Neural cell (in vitro differentiated cells): ENCODE measurements around the gene ANXA9. TPM values are rescaled to one million over a fixed set of nuclear protein-coding genes. Genes with fewer than 3 reads are reported as not detected.

Experiments
- H2AFZ ChIP-seq: fragments of 200-600, 300-800 bp; sonication (generic), shearing (Covaris generic); 2 replicates; pipeline ENCODE4 v1.6.0; 2014; ENCODE audit warnings: low read depth, mild to moderate bottlenecking, antibody characterized with exemption, low read length, moderate library complexity
- H3F3A ChIP-seq: fragments of 200-600 bp; shearing (Covaris generic); 2 replicates; pipeline ENCODE4 v1.6.1; 2016; ENCODE audit warnings: mild to moderate bottlenecking, moderate library complexity, mixed read lengths, antibody characterized with exemption, low read length; ENCODE audit not compliant: insufficient read depth, poor library complexity, severe bottlenecking
- H3K27ac ChIP-seq: fragments of 200-600, 300-800 bp; sonication (generic), shearing (Covaris generic); 2 replicates; pipeline ENCODE4 v1.5.1; 2014; ENCODE audit warnings: mild to moderate bottlenecking, low read length, moderate library complexity
- H3K27me3 ChIP-seq: fragments of 300-800, 200-600 bp; sonication (generic), shearing (Covaris generic); 2 replicates; pipeline ENCODE4 v1.6.0; 2014; ENCODE audit warnings: mild to moderate bottlenecking, low read depth, low read length, moderate library complexity; ENCODE audit not compliant: insufficient read depth
- H3K36me3 ChIP-seq: fragments of 300-800, 200-600 bp; sonication (generic), shearing (Covaris generic); 2 replicates; pipeline ENCODE4 v1.5.1; 2014; ENCODE audit warnings: mild to moderate bottlenecking, antibody characterized with exemption, low read length, moderate library complexity; ENCODE audit not compliant: insufficient read depth
- H3K4me2 ChIP-seq: fragments of 300-800, 200-600 bp; sonication (generic), shearing (Covaris generic); 2 replicates; pipeline ENCODE4 v1.6.0; 2014; ENCODE audit warnings: mild to moderate bottlenecking, low read length
- H3K4me3 ChIP-seq: fragments of 300-800, 200-600 bp; sonication (generic), shearing (Covaris generic); 2 replicates; pipeline ENCODE4 v1.5.1; 2014; ENCODE audit warnings: mild to moderate bottlenecking, low read length, moderate library complexity
- H3K79me2 ChIP-seq: fragments of 200-600 bp; shearing (Covaris generic); replicated peaks from 2 replicates; pipeline ENCODE4 v1.6.0; 2014; ENCODE audit warnings: mild to moderate bottlenecking, low read length, moderate library complexity; ENCODE audit not compliant: insufficient read depth
- H3K9ac ChIP-seq: fragments of 300-800, 200-600 bp; sonication (generic), shearing (Covaris generic); 2 replicates; pipeline ENCODE4 v1.6.1; 2016; ENCODE audit warnings: mild to moderate bottlenecking, low read length, mixed read lengths
- H3K9me2 ChIP-seq: fragments of 200-600 bp; shearing (Covaris generic); 2 replicates; pipeline ENCODE4 v1.6.1; 2016; ENCODE audit warnings: mild to moderate bottlenecking, low read length, mixed read lengths; ENCODE audit not compliant: insufficient read depth
- H3K9me3 ChIP-seq: fragments of 200-600, 300-800 bp; sonication (generic), shearing (Covaris generic); 2 replicates; pipeline ENCODE4 v1.6.1; 2016; ENCODE audit warnings: mild to moderate bottlenecking, mixed run types, low read length, moderate library complexity, mixed read lengths
- H4K20me1 ChIP-seq: fragments of 200-600 bp; shearing (Covaris generic); 2 replicates; pipeline ENCODE4 v1.6.1; 2016; ENCODE audit warnings: mild to moderate bottlenecking, mixed run types; ENCODE audit not compliant: insufficient read depth
- CTCF ChIP-seq: fragments of 450-650 bp; IDR thresholded peaks from 2 replicates; pipeline ENCODE4 v1.5.1; 2014; ENCODE audit warnings: antibody characterized with exemption, mild to moderate bottlenecking, moderate library complexity; ENCODE audit not compliant: poor library complexity, severe bottlenecking
- EP300 ChIP-seq: fragments of 450-650 bp; conservative IDR thresholded peaks from 2 replicates; pipeline ENCODE4 v1.6.1; 2014; ENCODE audit warnings: antibody characterized with exemption, mild to moderate bottlenecking, moderate library complexity; ENCODE audit not compliant: poor library complexity, severe bottlenecking
- EZH2 ChIP-seq: fragments of 200-600, 300-800 bp; shearing (Covaris generic), sonication (generic); IDR thresholded peaks from 2 replicates; pipeline ENCODE4 v1.6.1; 2014; ENCODE audit warnings: antibody characterized with exemption, low read length, borderline replicate concordance, mild to moderate bottlenecking; ENCODE audit not compliant: insufficient read depth, poor library complexity, severe bottlenecking
- MXI1 ChIP-seq: fragments of 450-650 bp; conservative IDR thresholded peaks from 2 replicates; pipeline ENCODE4 v1.6.1; 2014; ENCODE audit warnings: antibody characterized with exemption, mild to moderate bottlenecking; ENCODE audit not compliant: poor library complexity, severe bottlenecking
- POLR2AphosphoS5 ChIP-seq: IDR thresholded peaks from 2 replicates; pipeline ENCODE4 v1.6.1; 2012
- RAD21 ChIP-seq: fragments of 450-650 bp; conservative IDR thresholded peaks from 2 replicates; pipeline ENCODE4 v1.6.1; 2014; ENCODE audit warnings: antibody characterized with exemption, mild to moderate bottlenecking, moderate library complexity
- REST ChIP-seq: IDR thresholded peaks from 2 replicates; pipeline ENCODE4 v1.6.1; 2012; ENCODE audit warnings: borderline replicate concordance
- SMC3 ChIP-seq: fragments of 450-650 bp; conservative IDR thresholded peaks from 2 replicates; pipeline ENCODE4 v1.6.1; 2014; ENCODE audit warnings: antibody characterized with exemption, mild to moderate bottlenecking, moderate library complexity; ENCODE audit not compliant: poor library complexity
- TAF1 ChIP-seq: IDR thresholded peaks from 2 replicates; pipeline ENCODE4 v1.6.1; 2012; ENCODE audit warnings: low read depth
- polyA plus RNA-seq: library from polyadenylated mRNA; depleted of rRNA; stranded (reverse); fragments of >200 nt; gene quantifications from 2 replicates; pipeline ENCODE4 v1.2.3, GENCODE V29; 2014

Gene ANXA9
- polyA plus RNA-seq, 1 donor from 2014 or later = not detected

GRCh38 chr1:151000408-151000807 is 18.3 kb downstream of the ANXA9 start:
- H3K9me2 ChIP-seq = no peaks in the 10 kb centered on the region
- peaks cover 20% of the 10 kb centered on the region for H3K79me2 ChIP-seq
- H3F3A ChIP-seq = no peaks in the 10 kb centered on the region
- H2AFZ ChIP-seq = no peak overlapping the region
- no peaks in the 10 kb centered on the region for H3K36me3 ChIP-seq
- no peak overlapping the region for H3K4me2 ChIP-seq
- H3K9ac ChIP-seq = no peak overlapping the region
- H4K20me1 ChIP-seq = no peaks in the 10 kb centered on the region
- TF ChIP-seq SMC3 (no peak), REST (no peak), MXI1 (no peak)
- no peaks in the 10 kb centered on the region for H3K9me3 ChIP-seq
- H3K27ac ChIP-seq = no peak overlapping the region
- H3K27me3 ChIP-seq = no peaks in the 10 kb centered on the region
- no peak overlapping the region for H3K4me3 ChIP-seq

GRCh38 chr1:151001602-151002001 is 19.5 kb downstream of the ANXA9 start:
- H3K9me2 ChIP-seq = no peaks in the 10 kb centered on the region
- H3K9me3 ChIP-seq = no peaks in the 10 kb centered on the region
- TF ChIP-seq MXI1 (no peak), TAF1 (no peak), REST (no peak), POLR2AphosphoS5 (no peak), RAD21 (no peak), EZH2 (no peak), CTCF (no peak), EP300 (no peak), SMC3 (no peak)
- no peaks in the 10 kb centered on the region for H3K36me3 ChIP-seq
- peaks cover 27% of the 10 kb centered on the region for H3K79me2 ChIP-seq
- H3K27me3 ChIP-seq = no peaks in the 10 kb centered on the region
- H3K4me3 ChIP-seq = no peak overlapping the region
- no peaks in the 10 kb centered on the region for H4K20me1 ChIP-seq
- H3K9ac ChIP-seq = no peak overlapping the region
- H3F3A ChIP-seq = no peaks in the 10 kb centered on the region
- H2AFZ ChIP-seq = no peak overlapping the region
- H3K4me2 ChIP-seq = no peak overlapping the region
- no peak overlapping the region for H3K27ac ChIP-seq
